GM12873 (cell line): Measurements from ENCODE around the gene HFE.

Experiments used
- CTCF ChIP-seq: IDR thresholded peaks from 2 replicates; pipeline ENCODE4 v1.5.1; 2012; ENCODE audit warnings: low read depth, mild to moderate bottlenecking, moderate library complexity, low read length, control low read depth; ENCODE audit not compliant: insufficient read depth; ENCODE audit errors: missing control alignments

Gene HFE

DNA sequence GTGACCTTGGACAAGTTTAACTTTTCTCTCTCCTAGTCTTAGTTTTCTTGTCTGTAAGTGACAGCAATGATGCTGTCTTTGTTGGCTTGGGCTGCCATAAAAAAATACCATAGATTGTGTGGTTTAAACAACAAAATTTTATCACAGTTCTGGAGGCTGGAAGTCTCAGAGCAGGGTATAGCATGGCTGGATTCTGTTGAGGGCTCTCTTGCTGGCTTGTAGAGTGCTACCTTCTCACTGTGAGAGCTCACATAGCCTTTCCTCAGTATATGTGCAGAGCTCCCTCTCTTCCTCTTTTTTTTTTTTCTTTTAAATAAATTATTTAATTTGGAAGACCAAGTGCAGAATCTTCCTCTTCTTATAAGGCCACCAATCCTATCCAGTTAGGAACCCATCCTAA lies 26.3 kb downstream of the HFE start:
- TF ChIP-seq CTCF, result no peak

DNA sequence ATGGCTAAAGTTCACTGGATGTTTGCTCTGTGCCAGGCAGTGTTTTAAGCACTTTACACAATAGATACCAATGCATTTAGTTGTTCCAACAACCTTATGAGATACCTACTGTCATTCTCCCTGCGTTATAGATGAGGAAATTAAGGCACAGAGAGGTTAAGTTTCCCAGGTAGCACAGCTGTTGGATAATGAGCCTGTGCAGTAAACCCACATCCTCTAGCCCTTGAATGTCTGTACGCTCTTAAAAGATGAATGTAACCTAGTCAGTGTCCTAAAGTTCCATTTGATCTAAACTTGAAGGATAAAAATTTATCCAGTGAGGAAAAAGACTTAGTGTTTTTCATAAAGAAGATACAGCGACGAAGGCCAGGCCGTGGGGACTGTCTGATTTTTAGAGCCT lies 28.0 kb downstream of the HFE start:
- TF ChIP-seq CTCF, result no peak

DNA sequence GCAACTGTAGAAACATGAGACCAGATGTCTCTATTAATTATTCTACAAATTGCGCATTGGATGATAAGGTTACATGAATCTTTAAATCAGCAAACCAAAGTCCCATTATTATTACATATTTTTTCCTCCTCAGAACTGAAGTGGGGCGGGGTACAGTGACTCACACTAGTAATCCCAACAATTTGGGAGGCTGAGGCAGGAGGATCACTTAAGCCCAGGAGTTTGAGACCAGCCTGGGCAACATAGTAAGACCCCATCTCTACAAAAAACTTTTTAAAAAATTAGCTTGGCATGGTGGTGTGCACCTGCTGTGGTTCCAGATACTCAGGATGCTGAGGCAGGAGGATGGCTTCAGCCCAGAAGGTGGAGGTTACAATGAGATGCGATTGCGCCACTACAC lies 29.0 kb downstream of the HFE start:
- no peak for TF ChIP-seq CTCF

- no peak for TF ChIP-seq CTCF
Observed at GRCh38 chr6:26118999-26119398, 31.8 kb downstream of the HFE start.

- no peak for TF ChIP-seq CTCF
Observed at GRCh38 chr6:26120807-26121140, 33.5 kb downstream of the HFE start.

DNA sequence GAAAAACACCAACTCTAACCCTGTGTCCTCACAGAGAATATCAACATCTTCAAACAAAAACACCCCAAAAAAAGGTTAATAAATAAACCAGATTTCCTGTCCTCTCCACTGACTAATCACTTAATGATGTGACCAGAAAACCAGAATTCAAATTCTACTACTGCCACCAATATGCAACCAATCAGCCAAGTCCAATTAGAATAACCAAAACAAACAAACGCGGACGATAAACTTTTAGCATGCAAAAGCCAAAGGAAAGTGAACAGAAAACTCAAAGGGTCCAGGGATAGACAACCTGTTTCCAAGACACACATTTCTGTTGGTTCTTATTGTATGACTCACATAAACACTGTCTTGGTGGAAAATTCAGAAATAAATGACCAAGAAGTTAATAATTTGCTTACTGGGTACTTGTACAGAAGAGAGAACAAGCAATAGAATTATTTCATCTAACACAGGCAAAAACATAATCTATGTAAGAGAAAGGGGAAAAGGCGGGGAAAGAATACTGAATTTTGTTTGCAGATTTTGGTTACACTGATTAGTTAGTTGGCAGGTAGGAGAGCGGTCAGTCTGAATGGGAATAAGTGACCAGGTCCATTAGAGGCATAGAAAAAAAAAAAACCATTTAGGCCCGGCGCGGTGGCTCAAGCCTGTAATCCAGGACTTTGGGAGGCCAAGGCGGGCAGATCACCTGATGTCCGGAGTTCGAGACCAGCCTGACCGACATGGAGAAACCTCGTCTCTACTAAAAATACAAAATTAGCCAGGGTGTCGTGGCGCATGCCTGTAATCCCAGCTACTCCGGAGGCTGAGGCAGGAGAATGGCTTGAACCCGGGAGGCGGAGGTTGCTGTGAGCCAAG lies 34.1 kb downstream of the HFE start:
- no peak for TF ChIP-seq CTCF

DNA sequence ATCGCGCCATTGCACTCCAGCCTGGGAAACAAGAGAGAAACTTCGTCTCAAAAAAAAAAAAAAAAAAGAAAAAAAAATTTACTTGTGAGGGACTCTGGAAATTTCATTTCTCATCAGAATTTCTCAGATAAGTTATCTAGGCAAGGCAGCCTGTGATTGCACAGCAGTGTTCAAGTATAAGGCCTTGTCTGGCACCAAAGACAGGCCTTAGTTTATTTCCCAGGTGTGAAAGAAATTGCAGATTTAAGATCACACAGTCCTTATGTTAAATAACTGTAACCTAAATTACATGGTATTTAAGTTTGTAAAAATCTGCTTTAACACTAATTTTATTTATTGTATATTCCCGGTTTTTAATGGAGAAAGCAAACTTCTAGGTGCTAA lies 34.8 kb downstream of the HFE start:
- TF ChIP-seq CTCF, result no peak
